GM18520 (cell line): ENCODE results near the gene ITGB2.

ENCODE experiments used
- ATAC-seq: cut with Tn5 transposase; IDR thresholded peaks from one replicate; pipeline ENCODE4 v1.9.1; 2021; ENCODE audit not compliant: unreplicated experiment

Gene ITGB2

GRCh38 chr21:44850905-44851657 lies 69.6 kb downstream of the ITGB2 start:
- no peak for ATAC-seq

GRCh38 chr21:44850208-44850800 lies 70.4 kb downstream of the ITGB2 start:
- no peak for ATAC-seq

GRCh38 chr21:44849616-44850130 lies 71.0 kb downstream of the ITGB2 start:
- no peak for ATAC-seq

GRCh38 chr21:44848821-44849521 lies 71.7 kb downstream of the ITGB2 start:
- no peak for ATAC-seq

- no peak for ATAC-seq
Observed at GRCh38 chr21:44847261-44848056, 73.2 kb downstream of the ITGB2 start.

GRCh38 chr21:44846485-44847260 lies 74.0 kb downstream of the ITGB2 start:
- no peak for ATAC-seq

- ATAC-seq, result no peak
Observed at GRCh38 chr21:44846224-44846484, 74.5 kb downstream of the ITGB2 start.

- no peak for ATAC-seq
Observed at GRCh38 chr21:44845418-44846223, 75.1 kb downstream of the ITGB2 start.

GRCh38 chr21:44844256-44844655 lies 76.4 kb downstream of the ITGB2 start:
- ATAC-seq, result no peak

GRCh38 chr21:44842721-44843445 lies 77.8 kb downstream of the ITGB2 start:
- no peak for ATAC-seq

GRCh38 chr21:44842087-44842486 lies 78.6 kb downstream of the ITGB2 start:
- no peak for ATAC-seq

- no peak for ATAC-seq
Observed at GRCh38 chr21:44840771-44841170, 79.9 kb downstream of the ITGB2 start.

- no peak for ATAC-seq
Observed at GRCh38 chr21:44838951-44839350, 81.7 kb downstream of the ITGB2 start.

GRCh38 chr21:44838039-44838895 lies 82.4 kb downstream of the ITGB2 start:
- ATAC-seq, result no peak

- ATAC-seq, result no peak
Observed at GRCh38 chr21:44837537-44837936, 83.2 kb downstream of the ITGB2 start.

- no peak for ATAC-seq
Observed at GRCh38 chr21:44836666-44837471, 83.8 kb downstream of the ITGB2 start.

GRCh38 chr21:44836349-44836665 lies 84.4 kb downstream of the ITGB2 start:
- ATAC-seq, result no peak
